Esophagus muscularis mucosa (tissue), 3 donors: ENCODE results near the gene HTR2B.

Source experiments
- CTCF ChIP-seq, 3 experiments: fragments of 200-600 bp in 2 of 3; fragments of 450-650 bp in 1 of 3; sonication (generic) in 2 of 3; IDR thresholded peaks; one replicate each; pipeline ENCODE4 v1.5.1; 2017 to 2019; ENCODE audit warnings: antibody characterized with exemption in 3 of 3, mild to moderate bottlenecking in 2 of 3, moderate library complexity in 1 of 3
- POLR2A ChIP-seq: fragments of 450-650 bp; IDR thresholded peaks from one replicate; pipeline ENCODE4 v1.6.1; 2017; ENCODE audit warnings: antibody characterized with exemption, moderate library complexity, mild to moderate bottlenecking, low read depth
- POLR2AphosphoS5 ChIP-seq, 2 donors: sonication (generic); formaldehyde crosslinking; IDR thresholded peaks; one replicate each; pipeline ENCODE4 v1.6.1; 2017; ENCODE audit warnings: antibody characterized with exemption in 2 of 2

DNA sequence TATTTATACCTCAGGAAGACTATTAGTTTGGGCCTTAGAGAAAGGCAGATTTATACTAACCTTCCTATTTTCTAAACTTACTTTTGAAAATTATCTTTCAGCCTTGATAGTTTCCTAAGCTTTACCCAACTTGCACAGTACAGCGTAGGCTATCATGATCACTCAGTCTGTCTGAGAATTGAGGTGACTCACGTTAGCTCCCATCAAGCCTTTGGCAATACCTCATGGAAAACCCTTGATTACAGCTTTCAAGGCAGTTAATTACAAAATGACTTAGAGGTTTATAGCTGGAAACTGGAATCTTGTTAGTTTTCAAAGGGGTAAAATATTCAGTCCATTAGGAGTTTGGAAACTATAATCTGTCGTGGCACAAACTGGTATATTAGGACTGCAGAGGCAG, 47.2 kb upstream of the HTR2B start:
- no peak for TF ChIP-seq CTCF (IDR thresholded peaks at IDR 0.05)
- TF ChIP-seq POLR2AphosphoS5 (IDR thresholded peaks at IDR 0.05) = no peak
- TF ChIP-seq POLR2A = no peak
